Left lung (tissue), 10 donors: ENCODE data around the gene SMIM24. TPM values are rescaled to one million over a fixed set of nuclear protein-coding genes. Genes with fewer than 3 reads are reported as not detected.

Experiments used
- ATAC-seq: fragments of 200-7000 bp; cut with Tn5 transposase; one replicate; pipeline ENCODE4 v1.9.1; 2020; ENCODE audit warnings: moderate library complexity
- DNase-seq, 4 donors: peaks; one replicate each; pipeline ENCODE4 v3.0.0-alpha.2; 2013 to 2020
- H3K27ac ChIP-seq, 2 donors: fragments of 200-600 bp; sonication (generic) in 1 of 2; one replicate each; pipeline versions ENCODE4 v1.5.0 to v1.8.0; 2020 to 2021
- H3K27me3 ChIP-seq, 2 donors: fragments of 200-600 bp; sonication (generic) in 1 of 2; one replicate each; pipeline versions ENCODE4 v1.5.0 to v1.8.0; 2020 to 2021
- H3K36me3 ChIP-seq, 2 donors: fragments of 200-600 bp; sonication (generic) in 1 of 2; one replicate each; pipeline versions ENCODE4 v1.5.0 to v1.8.0; 2020 to 2021
- H3K4me1 ChIP-seq, 2 donors: fragments of 200-600 bp; one replicate each; pipeline ENCODE4 v1.8.0; 2021
- H3K4me3 ChIP-seq, 2 donors: fragments of 200-600 bp; sonication (generic) in 1 of 2; one replicate each; pipeline versions ENCODE4 v1.5.0 to v1.8.0; 2020 to 2021; ENCODE audit warnings: mild to moderate bottlenecking in 1 of 2
- H3K9me3 ChIP-seq, 2 donors: fragments of 200-600 bp; sonication (generic) in 1 of 2; one replicate each; pipeline versions ENCODE4 v1.5.0 to v1.8.0; 2020 to 2021
- intact Hi-C, 2 donors: fragments of 100-400 bp; cut with DNase I; formaldehyde crosslinking; loops; one replicate each; pipeline versions ENCODE4 v1.11.2 to v1.14.2; 2022
- polyA plus RNA-seq, 6 donors: library from polyadenylated mRNA; unstranded; fragments of 120-200 nt; gene quantifications; one replicate each; pipeline ENCODE4 v1.2.1, GENCODE V29; 2013; ENCODE audit not compliant: insufficient read length in 6 of 6
- total RNA-seq, 2 donors: library from RNA; stranded (reverse); fragmentation: NEBNext Ultra II Directional; extraction: Animal tissue kit (Norgen Biotek cat#: 25700); gene quantifications; one replicate each; pipeline ENCODE4 v1.2.1, GENCODE V29; 2021
- TF ChIP-seq, protein P1 (sequence below), 2 donors: fragments of 200-600 bp; sonication (generic) in 1 of 2; IDR thresholded peaks; one replicate each; pipeline versions ENCODE4 v1.5.0 to v1.8.0; 2021; ENCODE audit warnings: antibody characterized with exemption in 2 of 2
- donor health status: DM: no; HTN: yes; CAD: no.
- donor health status: DM: no; HTN: no; CAD: no.

The SMIM24 gene
- total and polyA plus RNA-seq, 8 donors = 0.78 to 4.6 (median 1.8) TPM; not detected in 2

DNA sequence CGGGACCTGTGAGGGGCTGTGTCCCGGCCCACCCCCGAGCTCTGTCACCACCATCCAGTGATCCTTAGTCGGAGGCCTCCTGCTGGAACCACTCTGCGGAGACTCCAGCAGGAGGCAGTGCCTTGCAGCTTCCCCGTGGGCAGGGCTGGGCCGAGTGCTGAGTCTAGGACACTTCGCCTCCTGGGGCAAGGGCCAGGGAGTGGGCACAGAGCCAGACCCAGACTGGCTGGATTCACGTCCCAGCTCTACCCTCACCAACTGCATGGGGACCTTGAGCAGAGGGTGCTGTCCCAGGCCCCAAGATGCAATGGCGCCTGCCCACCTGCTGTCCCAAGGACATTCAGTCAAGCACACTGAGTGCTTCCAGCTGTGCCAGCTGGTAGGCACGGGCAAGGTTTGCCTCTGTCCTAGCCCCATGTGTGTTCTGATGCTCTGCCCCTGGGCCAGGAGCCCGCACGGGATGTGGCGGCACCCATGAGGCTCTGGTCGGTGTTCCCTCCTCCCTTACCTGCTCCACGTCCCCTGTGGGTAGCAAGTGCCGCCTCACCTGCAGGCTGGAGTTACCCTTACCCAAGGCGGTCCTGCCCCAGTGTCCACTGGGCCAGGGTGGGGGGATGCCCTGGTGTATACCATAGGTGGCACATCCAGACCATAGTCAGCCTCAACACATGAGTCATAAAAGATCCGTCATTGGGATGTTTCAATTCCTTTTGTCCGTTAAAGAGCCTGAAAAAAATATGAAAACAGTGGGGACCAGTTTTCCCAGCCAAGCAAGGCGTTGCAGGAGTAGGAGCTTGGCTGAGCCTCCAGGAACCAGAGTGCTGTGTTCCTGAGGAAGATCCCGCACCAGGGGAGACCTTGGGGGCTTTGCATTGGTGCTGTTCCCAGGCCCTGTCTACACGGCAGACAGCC is 33.2 kb upstream of the SMIM24 start:
- no peak for ATAC-seq
- intact Hi-C loops = no loop called here
- TF ChIP-seq, protein P1, sequence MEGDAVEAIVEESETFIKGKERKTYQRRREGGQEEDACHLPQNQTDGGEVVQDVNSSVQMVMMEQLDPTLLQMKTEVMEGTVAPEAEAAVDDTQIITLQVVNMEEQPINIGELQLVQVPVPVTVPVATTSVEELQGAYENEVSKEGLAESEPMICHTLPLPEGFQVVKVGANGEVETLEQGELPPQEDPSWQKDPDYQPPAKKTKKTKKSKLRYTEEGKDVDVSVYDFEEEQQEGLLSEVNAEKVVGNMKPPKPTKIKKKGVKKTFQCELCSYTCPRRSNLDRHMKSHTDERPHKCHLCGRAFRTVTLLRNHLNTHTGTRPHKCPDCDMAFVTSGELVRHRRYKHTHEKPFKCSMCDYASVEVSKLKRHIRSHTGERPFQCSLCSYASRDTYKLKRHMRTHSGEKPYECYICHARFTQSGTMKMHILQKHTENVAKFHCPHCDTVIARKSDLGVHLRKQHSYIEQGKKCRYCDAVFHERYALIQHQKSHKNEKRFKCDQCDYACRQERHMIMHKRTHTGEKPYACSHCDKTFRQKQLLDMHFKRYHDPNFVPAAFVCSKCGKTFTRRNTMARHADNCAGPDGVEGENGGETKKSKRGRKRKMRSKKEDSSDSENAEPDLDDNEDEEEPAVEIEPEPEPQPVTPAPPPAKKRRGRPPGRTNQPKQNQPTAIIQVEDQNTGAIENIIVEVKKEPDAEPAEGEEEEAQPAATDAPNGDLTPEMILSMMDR (IDR thresholded peaks at IDR 0.05) = no peak

DNA sequence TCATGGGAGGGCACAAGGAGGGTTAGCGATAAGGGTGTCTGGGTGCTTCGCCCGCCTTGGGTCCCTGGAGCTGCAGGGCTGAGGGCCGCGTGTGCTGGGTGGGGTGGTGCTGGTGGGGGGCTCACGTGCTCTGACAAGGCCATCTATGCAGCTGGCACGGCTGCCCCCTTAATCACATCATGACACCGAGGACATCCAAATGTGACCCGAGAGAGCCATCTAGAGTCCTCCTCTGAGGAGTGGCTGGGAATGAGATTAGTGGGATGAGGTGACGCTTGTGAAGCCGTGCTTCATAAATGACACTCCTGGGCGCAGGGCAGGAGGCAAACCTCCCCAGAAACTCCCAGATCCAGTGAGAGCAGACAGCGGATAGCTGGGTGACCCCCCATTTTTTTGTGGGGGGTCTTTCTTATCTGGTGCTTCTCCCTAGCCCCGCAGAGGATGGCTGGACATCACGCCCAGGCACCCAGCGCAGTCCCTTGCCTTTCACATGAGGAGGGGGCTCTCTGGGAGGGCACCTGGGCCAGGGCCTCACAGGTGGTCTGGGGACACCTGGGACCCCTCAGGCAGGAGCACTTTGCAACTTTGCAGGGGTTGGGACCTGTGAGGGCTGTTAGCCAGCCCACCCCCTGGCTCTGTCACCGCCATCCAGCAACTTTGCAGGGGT is 32.4 kb upstream of the SMIM24 start:
- Histone ChIP-seq H3K27me3 (no peaks in the 10 kb centered on the region), H3K27ac (no peak overlapping the region), H3K9me3 (no peaks in the 10 kb centered on the region), H3K4me3 (no peak overlapping the region), H3K36me3 (peaks cover 0 to 30% of the 10 kb centered on the region in 2 donors), H3K4me1 (peaks cover 1 to 45% of the 10 kb centered on the region in 2 donors)
- ATAC-seq (no peak), DNase-seq (no peak)
- TF ChIP-seq, protein P1 (IDR thresholded peaks at IDR 0.05) = no peak
- intact Hi-C loops = no loop called here

More for the DNA sequence above, 33.2 kb upstream of the SMIM24 start:
- Histone ChIP-seq H3K4me3 (no peak overlapping the region), H3K27me3 (no peaks in the 10 kb centered on the region), H3K9me3 (no peaks in the 10 kb centered on the region), H3K36me3 (peaks cover 0 to 30% of the 10 kb centered on the region in 2 donors), H3K4me1 (peaks cover 0 to 37% of the 10 kb centered on the region in 2 donors), H3K27ac (no peak overlapping the region)
- DNase-seq = peak in 1 of 4 donors; percentile 71

DNA sequence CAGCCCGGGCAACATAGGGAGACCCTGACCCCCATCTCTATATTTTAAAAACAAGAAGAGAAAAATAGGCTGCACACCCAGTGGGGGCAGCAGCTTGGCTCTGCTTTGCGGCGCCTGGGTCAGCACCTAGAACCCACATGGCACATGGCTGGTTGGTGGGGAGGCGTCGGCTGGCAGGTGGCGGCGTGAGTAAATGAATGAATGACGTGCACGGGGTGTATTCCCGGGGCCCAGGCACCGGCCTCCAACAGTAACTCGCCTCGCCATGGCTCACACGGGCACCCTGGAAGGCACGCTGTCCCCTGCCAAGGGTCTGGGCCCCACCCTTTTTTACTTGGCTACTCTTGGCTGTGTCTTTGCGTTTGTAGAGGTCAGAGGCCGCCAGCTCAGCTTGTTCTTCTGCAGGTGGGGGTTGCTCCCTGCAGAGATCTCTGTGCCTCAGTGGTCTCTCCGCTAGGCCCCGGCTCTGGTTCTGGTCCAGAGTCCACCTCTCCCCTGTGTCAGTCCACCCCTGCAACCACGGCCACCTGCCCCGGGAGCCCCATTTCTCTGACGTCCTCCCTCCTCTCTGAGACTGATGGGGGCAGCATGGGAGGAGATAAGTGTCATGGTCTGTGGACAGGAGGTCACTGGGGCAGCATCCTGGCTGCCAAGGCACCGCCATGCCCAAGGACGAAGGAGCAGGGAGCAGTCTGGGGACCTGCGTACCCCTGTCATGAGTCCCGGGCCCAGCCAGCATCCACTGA is 31.4 kb upstream of the SMIM24 start:
- Histone ChIP-seq H3K9me3 (no peaks in the 10 kb centered on the region), H3K27me3 (no peaks in the 10 kb centered on the region), H3K4me3 (no peak overlapping the region), H3K27ac (no peak overlapping the region), H3K4me1 (peaks cover 5 to 42% of the 10 kb centered on the region in 2 donors), H3K36me3 (peaks cover 0 to 30% of the 10 kb centered on the region in 2 donors)
- TF ChIP-seq, protein P1 (IDR thresholded peaks at IDR 0.05) = no peak
- ATAC-seq (no peak), DNase-seq (peak in 1 of 4 donors; percentile 75)
- intact Hi-C loops = no loop called here

DNA sequence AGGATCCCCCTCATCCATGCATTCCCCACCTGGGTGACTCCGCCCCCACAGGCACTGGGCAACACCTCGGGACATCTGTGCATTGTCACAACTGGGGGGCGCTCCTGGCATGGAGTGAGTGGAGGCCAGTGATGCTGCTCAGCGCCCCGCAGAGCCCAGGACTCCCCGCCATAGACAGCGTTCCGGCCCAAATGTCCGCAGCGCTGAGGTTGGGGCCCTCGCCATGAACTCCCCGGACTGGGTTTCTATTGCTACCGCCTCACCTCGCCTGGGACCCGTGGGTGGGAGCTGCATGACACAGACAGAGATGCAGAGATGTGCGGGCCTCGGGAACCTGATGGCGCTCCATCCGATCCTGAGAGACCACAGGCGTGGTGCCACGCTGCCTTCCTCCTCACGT is 30.4 kb upstream of the SMIM24 start:
- Histone ChIP-seq H3K4me3 (no peak overlapping the region), H3K27ac (no peak overlapping the region), H3K27me3 (no peaks in the 10 kb centered on the region), H3K9me3 (no peaks in the 10 kb centered on the region), H3K36me3 (peaks cover 0 to 25% of the 10 kb centered on the region in 2 donors), H3K4me1 (peaks cover 5 to 37% of the 10 kb centered on the region in 2 donors)
- DNase-seq (peak in 1 of 4 donors; percentile 55), ATAC-seq (no peak)
- TF ChIP-seq, protein P1 (IDR thresholded peaks at IDR 0.05) = no peak
- intact Hi-C loops = no loop called here
